ENCODE data around the gene CLDN24.
"Not testable (repeated sequence)": the region's sequence is repeated elsewhere in the genome, so short reads cannot be mapped to it uniquely, and the experiment has no call there.

CLDN24 gene

GRCh38 chr4:183345261-183345660 is 23.0 kb upstream of the CLDN24 start:
- no peak for DNase-seq

GRCh38 chr4:183344523-183345255 is 22.5 kb upstream of the CLDN24 start:
- DNase-seq: no peak

- DNase-seq: no peak
Measured at GRCh38 chr4:183343730-183344129, 21.5 kb upstream of the CLDN24 start.

- DNase-seq: no peak
Measured at GRCh38 chr4:183342541-183343533, 20.6 kb upstream of the CLDN24 start.

- DNase-seq: no peak
Measured at GRCh38 chr4:183337833-183338232, 15.6 kb upstream of the CLDN24 start.

- no peak for DNase-seq
Measured at GRCh38 chr4:183337349-183337748, 15.1 kb upstream of the CLDN24 start.

GRCh38 chr4:183335369-183335940 is 13.2 kb upstream of the CLDN24 start:
- peak; percentile 58 for DNase-seq

GRCh38 chr4:183333983-183334382 is 11.8 kb upstream of the CLDN24 start:
- no peak for DNase-seq

- DNase-seq: no peak
Measured at GRCh38 chr4:183333202-183333601, 11.0 kb upstream of the CLDN24 start.

GRCh38 chr4:183332447-183332846 is 10.2 kb upstream of the CLDN24 start:
- DNase-seq: no peak

GRCh38 chr4:183330841-183331240 is 8.6 kb upstream of the CLDN24 start:
- no peak for DNase-seq

- no peak for DNase-seq
Measured at GRCh38 chr4:183329954-183330742, 7.9 kb upstream of the CLDN24 start.

- DNase-seq: no peak
Measured at GRCh38 chr4:183329244-183329643, 7.0 kb upstream of the CLDN24 start.

- DNase-seq: no peak
Measured at GRCh38 chr4:183328832-183329231, 6.6 kb upstream of the CLDN24 start.

GRCh38 chr4:183327827-183328226 is 5.6 kb upstream of the CLDN24 start:
- no peak for DNase-seq

GRCh38 chr4:183326853-183327252 is 4.6 kb upstream of the CLDN24 start:
- no peak for DNase-seq

- DNase-seq: not testable (repeated sequence)
Measured at GRCh38 chr4:183326387-183326786, 4.2 kb upstream of the CLDN24 start.

- DNase-seq: no peak
Measured at GRCh38 chr4:183324619-183325018, 2.4 kb upstream of the CLDN24 start.

- not testable (repeated sequence) for DNase-seq
Measured at GRCh38 chr4:183324056-183324455, 1.8 kb upstream of the CLDN24 start.

- DNase-seq: no peak
Measured at GRCh38 chr4:183323295-183323694, 1.1 kb upstream of the CLDN24 start.

GRCh38 chr4:183321516-183321915 is 710 bp downstream of the CLDN24 start:
- DNase-seq: no peak

- no peak for DNase-seq
Measured at GRCh38 chr4:183321079-183321478, 1.1 kb downstream of the CLDN24 start.
